Sciatic nerve (tissue), 2 donors: ENCODE data around the gene CCDC28B. TPM values are rescaled to one million over a fixed set of nuclear protein-coding genes. Genes with fewer than 3 reads are reported as not detected.

Experiments used
- ATAC-seq: fragments of 200-7000 bp; cut with Tn5 transposase; one replicate; pipeline ENCODE4 v1.9.1; 2020; ENCODE audit warnings: mild to moderate bottlenecking, moderate library complexity
- DNase-seq: peaks from one replicate; pipeline ENCODE4 v3.0.0-alpha.2; 2020; ENCODE audit warnings: low spot score
- intact Hi-C: fragments of 100-400 bp; cut with DNase I; formaldehyde crosslinking; loops from one replicate; pipeline ENCODE4 v1.14.2; 2022
- total RNA-seq: library from RNA; stranded (reverse); fragmentation: NEBNext Ultra II Directional; extraction: Animal tissue kit (Norgen Biotek cat#: 25700); gene quantifications from one replicate; pipeline ENCODE4 v1.2.1, GENCODE V29; 2021
- donor health status: DM: no; HTN: no; CAD: no.
- donor health status: DM: no; HTN: no; CAD: no.

Gene CCDC28B
- total RNA-seq, 1 donor from 2014 or later = 3.7 TPM

DNA sequence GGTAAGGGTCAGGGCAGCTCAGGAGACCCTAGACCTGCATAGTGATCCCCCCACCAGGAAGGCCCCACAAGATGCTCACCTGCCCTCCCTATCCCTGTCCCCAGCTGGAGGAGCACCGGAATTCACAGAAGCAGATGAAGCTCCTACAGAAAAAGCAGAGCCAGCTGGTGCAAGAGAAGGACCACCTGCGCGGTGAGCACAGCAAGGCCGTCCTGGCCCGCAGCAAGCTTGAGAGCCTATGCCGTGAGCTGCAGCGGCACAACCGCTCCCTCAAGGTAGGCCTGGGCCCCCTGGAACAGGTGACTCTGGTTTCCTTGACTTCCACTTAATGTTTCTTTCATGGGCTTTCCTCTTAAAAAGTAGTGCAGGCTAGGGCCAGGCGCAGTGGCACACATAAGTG lies 12.5 kb upstream of the CCDC28B start:
- intact Hi-C loops = no loop called here
- DNase-seq (no peak), ATAC-seq (no peak)

DNA sequence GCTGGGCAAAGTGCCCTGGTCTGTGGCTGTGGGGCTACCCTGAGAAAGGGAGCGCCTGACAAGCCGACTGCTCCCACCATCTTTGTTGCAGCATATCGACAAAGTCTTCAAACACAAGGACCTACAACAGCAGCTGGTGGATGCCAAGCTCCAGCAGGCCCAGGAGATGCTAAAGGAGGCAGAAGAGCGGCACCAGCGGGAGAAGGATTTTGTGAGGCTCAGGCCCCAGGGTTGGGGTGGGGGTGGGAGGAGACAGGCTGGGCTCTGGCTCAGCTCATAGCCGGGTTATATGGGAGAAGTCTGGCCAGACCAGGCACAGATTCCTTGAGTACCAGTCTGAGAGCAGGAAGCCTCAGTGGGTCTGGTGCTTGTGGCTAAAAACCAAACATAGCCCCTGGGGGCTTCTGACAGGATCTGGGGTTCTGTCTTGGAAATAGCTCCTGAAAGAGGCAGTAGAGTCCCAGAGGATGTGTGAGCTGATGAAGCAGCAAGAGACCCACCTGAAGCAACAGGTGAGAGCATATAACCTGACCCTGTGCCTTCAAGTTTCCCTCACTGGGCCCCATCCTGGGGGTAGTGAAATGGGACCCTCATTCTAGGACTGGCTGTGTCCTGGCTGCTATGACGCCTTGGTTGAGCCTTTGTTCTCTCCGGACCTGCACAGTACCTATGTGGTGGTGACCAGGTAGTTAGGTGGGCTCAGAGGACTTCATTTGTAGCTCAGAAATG lies 8.0 kb upstream of the CCDC28B start:
- ATAC-seq (no peak), DNase-seq (no peak)
- intact Hi-C loops = no loop called here

DNA sequence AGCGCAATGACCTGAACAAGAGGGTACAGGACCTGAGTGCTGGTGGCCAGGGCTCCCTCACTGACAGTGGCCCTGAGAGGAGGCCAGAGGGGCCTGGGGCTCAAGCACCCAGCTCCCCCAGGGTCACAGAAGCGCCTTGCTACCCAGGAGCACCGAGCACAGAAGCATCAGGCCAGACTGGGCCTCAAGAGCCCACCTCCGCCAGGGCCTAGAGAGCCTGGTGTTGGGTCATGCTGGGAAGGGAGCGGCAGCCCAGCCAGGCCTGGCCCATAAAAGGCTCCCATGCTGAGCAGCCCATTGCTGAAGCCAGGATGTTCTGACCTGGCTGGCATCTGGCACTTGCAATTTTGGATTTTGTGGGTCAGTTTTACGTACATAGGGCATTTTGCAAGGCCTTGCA lies 5.4 kb upstream of the CCDC28B start:
- intact Hi-C loops = no loop called here
- DNase-seq = no peak
- no peak for ATAC-seq

DNA sequence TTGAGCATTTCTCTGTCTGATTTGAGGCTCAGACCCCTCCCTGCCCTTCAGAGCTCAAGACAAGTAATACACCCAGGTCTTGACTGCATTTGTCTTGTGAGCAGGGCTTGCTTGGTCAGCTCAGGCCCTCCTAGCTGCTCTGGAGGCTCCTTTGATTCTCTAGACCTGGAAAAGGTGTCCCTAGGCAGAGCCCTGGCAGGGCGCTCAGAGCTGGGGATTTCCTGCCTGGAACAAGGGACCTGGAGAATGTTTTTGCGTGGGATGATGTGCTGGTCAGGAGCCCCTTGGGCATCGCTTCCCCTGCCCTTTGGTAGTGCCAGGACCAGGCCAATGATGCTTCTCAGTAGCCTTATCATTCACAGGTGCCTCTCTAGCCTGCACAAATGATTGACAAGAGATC lies 4.9 kb upstream of the CCDC28B start:
- intact Hi-C loops = no loop called here
- DNase-seq = no peak
- no peak for ATAC-seq

DNA sequence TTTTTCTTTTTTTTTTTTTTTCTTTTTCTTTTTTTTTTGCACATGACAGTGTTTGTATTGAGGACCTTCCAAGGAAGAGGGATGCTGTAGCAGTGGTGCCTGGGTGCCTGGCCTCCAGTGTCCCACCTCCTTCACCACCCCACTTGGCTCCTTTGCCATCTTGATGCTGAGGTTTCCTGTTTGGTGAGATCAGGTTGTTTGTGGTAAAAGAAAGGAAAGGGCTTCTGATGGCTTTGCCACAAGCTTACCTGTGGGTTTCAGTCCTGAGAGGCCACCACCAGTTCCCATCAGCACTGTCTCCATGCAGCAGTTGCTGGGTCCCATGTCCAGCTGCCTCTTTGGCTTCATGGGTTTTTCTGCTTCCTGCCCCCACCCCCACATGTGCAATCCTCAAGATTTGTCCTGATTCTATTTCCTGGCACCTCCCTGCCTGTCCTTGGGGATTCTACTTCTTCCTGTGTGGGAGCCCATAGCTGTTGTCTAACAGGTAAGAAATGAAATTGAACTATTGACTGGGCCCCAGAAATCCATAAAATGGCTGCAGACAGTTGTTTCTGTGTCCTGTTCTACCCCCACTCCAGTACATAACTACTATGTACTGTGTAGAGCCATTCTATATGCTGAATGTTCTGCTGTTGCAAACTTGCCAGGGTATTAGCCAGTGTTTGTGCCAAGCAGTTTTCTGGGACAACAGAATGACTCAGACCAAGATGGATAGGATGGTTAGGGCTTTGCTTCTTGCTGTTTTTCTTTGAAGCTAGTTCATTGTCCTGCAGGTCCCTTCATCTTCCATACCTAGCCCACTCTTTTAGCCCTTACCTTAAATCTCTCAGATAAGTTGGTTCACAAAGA lies 4.2 kb upstream of the CCDC28B start:
- intact Hi-C loops = no loop called here
- no peak for DNase-seq
- no peak for ATAC-seq

DNA sequence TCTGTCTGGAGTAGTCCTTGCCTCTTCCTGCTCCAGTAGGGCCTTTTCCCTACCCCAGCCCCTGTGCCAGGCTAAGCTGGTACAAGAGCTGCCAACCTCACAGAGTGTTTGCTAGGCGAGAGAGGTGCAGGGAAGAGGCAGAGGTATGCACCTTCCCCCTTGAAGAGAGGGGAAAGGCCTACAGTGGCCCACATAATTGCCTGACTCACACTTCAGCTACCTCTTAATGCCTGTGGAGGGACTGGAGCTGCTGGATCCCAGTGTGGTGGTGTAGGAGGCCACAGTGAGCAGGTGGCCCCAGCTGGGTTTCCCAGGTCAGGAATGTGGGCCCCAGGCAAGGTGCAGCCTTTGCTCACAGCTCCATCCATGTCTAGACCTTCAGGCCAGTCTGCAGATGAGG lies 3.3 kb upstream of the CCDC28B start:
- DNase-seq (no peak), ATAC-seq (no peak)
- intact Hi-C loops = no loop called here

DNA sequence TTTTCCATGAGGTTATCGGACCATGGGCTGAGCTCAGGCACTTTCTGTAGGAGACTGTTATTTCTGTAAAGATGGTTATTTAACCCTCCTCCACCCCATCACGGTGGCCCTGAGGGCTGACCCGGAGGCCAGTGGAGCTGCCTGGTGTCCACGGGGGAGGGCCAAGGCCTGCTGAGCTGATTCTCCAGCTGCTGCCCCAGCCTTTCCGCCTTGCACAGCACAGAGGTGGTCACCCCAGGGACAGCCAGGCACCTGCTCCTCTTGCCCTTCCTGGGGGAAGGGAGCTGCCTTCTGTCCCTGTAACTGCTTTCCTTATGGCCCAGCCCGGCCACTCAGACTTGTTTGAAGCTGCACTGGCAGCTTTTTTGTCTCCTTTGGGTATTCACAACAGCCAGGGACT lies 2.6 kb upstream of the CCDC28B start:
- ATAC-seq (no peak), DNase-seq (no peak)
- intact Hi-C loops = no loop called here

DNA sequence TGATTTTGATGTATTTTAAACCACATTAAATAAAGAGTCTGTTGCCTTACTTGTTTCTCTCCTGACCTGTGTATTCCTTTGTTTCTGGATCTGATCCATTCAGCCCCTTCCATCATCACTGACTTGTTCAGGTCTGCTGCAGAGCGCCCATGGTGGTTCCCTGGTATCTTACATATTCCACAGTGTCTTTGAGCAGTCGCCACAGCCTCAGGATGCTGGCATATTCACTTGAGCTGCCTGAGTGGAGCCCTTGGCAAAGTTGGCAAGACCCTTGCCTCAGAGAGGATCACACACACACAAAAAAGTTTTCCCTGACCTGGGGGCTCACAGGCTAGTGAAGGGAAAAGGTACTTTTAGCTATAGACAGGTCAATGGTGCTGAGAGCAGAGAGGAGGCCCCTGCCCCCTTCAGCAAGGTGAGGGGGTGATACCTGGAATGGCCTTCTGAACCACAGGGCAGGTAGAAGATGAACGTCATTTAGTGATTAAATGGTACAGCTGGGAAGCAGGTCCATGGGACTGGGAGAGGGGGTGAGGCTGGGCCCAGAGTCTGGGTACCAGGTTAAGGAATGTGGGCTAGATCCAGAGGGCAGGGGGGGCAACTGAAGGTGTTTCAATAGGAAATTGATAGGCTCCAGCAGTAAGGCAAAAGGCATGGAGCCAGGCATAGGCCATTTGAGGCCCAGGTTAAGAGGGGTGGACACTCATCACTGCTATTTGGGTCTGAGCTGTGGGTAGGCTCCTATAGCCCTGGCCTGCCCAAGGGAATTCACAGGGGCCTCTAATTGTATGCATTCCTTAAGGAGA lies 2.0 kb upstream of the CCDC28B start:
- intact Hi-C loops = no loop called here
- no peak for DNase-seq
- no peak for ATAC-seq

DNA sequence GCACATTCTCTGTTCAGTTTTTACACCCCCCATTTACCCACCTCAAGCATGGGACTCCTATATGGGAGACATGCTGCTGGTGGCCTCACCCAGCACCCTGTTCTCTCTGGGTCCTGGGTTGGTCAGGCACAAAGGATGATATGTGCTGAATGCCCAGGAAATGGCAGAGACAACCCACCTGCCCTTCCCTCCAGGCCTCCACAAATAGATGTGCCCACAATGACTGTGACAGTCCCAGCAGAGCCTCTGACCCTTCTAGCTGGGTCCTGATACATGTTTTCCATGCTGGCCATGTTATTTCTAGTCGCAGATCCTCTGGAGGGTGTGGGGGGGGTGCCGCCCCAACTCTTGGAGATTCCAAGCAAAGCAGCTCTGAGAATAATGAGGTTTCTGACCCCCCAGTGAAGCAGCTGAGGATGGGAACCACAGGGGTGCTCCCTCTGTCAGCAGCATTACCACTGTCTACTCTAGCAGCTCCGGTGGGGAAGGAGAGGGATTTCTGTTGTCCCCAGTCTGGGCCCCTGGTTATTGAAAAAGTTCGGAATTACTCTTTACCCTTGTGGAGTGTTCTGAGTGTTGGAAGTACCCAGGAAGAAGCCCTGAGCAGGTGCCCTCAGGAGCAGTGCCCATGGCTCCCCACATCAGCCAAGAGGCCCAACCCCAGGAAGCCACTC lies 1.2 kb upstream of the CCDC28B start:
- intact Hi-C loops = no loop called here
- no peak for ATAC-seq

DNA sequence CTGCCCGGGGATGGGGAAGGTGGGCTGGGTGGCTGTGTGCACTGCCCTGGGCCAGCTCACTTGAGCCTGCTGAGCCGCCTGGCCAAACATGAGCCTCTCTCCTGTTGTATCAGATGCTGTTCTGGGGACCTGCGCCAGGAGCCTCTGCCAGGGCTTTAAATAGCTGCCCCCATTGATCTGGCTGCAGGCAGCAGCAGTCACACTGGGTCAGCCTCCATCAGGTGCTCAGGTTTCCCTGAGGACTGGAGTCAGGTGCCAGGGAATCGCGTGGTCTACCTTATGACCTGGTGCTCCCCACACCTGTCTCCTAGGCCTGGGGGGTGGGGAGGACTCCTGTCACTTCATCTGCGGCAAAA lies 700 bp upstream of the CCDC28B start:
- intact Hi-C loops = no loop called here
- ATAC-seq = peak; percentile 4
- DNase-seq = no peak

More for the DNA sequence above, 1.2 kb upstream of the CCDC28B start:
- DNase-seq = no peak

DNA sequence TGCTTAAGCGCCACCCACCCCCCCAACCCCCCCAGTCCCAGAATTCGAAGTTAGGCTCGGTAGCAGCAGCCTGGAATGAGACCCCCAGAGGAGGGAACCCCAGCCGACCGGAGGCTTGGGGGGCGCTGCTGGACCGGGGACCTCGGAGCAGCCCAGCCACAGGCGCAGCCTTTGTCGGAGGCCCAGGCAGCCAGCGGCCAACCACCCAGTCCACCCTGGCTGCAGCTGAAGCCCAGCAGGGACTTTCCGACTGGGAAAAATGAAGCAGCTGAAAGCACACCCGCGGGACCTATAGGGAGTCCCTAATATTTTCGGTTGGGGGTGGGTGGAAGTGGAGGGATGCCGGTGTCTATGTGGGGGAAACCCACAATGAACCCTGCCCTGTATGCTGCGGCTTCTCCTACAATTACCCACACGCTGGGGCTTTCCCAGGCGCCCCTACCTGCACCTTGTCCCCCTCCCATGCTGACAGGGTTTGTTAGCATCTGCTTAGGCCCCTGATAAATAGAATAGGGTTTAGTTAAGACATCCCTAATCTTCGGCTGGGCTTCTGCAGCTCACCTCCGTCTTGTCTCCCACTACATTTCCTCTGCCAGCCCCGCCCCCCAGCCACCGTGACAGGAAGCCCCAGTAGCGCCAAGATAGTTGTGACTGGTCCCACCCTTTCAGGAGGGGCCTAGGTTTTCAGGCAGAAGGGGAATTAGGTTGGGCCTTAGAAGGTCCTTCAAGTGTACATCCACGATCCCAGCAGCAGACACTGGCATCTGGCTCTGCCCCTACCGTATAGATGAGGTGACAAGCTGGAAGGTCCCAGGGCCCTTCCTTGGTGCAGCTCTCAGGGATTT lies 838 bp downstream of the CCDC28B start:
- ATAC-seq (peak; percentile 51), DNase-seq (peak; percentile 85)
- intact Hi-C loops = no loop called here

DNA sequence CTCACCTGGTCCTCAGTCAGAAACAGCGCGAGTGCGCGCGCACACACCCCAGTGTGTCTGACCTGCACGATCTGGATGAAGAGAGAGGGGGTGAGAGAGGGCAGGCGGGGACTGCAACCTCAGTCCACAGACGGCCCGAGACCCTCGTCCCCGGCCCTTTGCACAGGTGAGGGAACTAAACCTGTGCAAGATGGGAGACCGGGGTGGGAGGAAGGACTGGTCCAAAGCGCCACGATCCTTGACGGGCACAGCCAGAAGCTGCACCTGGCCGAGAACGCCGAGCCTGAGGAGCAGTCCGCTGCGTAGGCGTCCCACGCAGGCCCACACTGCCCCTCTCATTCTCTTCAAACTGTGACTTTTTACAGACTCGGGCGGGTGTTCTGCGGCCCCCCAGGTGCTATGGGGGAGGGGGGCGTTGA lies 4.6 kb downstream of the CCDC28B start:
- ATAC-seq (no peak), DNase-seq (no peak)
- intact Hi-C loops = no loop called here

DNA sequence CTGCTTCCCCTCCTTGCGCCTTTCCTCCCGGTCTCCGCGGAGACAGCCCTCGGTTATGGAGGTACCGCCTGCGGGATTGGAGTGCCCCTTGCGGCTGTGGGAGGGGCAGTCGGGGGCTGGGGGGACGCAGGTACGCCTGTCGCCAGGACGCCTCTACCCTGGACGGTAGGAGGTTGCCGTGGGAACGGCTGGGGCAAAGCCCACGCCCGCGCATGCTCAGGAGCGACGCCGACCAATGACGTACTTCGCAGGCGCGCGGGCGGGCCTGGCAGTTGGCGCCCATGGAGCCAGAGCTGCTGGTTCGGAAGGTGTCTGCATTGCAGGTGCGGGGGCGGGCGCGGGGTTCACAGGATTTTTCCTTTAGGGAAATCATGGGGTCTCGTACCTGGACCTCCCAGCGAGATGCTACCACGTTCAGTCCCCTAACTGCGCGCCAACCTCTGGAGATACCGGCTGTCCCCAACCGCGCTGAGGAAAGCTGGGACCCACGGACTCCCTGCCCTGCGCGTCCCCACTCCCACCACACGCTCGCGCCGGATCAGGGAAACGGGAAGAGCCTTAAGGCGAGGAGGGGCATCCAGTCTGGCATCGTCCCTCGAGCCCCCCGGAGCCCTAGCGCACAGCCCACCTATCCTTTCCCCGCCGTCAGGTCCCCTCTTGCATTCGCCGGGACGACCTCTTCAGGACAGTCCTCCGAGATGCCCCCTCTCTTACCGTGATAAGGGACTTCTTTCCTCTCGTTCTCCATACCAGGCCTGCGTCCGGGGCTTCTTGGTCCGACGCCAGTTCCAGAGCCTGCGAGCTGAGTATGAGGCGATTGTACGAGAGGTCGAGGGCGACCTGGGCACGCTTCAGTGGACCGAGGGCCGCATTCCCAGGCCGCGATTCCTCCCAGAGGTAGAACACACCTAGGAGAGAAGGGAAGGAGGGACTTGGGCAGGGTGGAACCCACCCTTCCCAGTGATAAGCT lies 5.3 kb downstream of the CCDC28B start, which contains the start of gene IQCC:
Gene IQCC, plus strand, starts transcription at position 271 of the 970 bp plus-strand sequence. Its CDS starts 11 bp downstream, at position 282.
- peak; percentile 93 for DNase-seq
- ATAC-seq = peak; percentile 90
- intact Hi-C loops = no loop called here

DNA sequence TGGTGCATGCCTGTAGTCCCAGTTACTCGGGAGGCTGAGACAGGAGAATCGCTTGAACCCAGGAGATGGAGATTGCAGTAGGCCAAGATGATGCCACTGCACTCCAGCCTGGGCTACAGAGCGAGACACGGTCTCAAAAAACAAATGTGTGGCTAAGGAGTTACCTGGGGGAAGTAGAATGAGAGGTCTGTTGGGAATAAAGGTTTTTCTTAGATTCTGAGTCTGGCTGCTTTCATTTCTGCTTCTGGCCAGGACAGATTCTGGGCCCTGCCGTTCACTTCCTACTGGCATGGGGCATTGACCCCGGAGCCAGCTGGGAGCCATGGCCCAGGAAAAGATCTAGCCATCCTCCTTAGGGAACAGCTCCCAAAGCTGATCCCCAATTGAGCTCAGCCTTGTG lies 8.1 kb downstream of the CCDC28B start:
- no peak for ATAC-seq

DNA sequence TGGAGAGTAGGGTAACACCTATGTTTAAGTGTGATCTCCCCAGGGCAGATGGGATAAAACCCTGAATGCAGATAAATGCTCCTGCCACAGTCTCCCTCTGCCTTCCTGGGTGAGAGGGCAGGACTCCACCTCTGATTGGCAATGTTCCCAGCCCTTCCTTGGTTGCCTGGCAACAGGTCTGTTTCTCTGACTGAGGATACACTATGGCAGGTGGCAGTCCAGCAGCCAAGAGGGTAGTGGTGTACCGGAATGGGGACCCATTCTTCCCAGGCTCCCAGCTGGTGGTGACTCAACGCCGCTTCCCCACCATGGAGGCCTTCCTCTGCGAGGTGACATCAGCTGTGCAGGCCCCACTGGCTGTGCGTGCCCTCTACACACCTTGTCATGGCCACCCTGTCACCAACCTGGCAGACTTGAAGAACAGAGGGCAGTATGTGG lies 8.5 kb downstream of the CCDC28B start, which contains the start of gene DCDC2B:
Gene DCDC2B, plus strand, starts transcription at position 199 of the 438 bp plus-strand sequence. Its CDS starts 5 bp downstream, at position 204.
- ATAC-seq (no peak), DNase-seq (no peak)
- intact Hi-C loops = no loop called here

More for the DNA sequence above, 8.1 kb downstream of the CCDC28B start:
- intact Hi-C loops = no loop called here
- DNase-seq = no peak

DNA sequence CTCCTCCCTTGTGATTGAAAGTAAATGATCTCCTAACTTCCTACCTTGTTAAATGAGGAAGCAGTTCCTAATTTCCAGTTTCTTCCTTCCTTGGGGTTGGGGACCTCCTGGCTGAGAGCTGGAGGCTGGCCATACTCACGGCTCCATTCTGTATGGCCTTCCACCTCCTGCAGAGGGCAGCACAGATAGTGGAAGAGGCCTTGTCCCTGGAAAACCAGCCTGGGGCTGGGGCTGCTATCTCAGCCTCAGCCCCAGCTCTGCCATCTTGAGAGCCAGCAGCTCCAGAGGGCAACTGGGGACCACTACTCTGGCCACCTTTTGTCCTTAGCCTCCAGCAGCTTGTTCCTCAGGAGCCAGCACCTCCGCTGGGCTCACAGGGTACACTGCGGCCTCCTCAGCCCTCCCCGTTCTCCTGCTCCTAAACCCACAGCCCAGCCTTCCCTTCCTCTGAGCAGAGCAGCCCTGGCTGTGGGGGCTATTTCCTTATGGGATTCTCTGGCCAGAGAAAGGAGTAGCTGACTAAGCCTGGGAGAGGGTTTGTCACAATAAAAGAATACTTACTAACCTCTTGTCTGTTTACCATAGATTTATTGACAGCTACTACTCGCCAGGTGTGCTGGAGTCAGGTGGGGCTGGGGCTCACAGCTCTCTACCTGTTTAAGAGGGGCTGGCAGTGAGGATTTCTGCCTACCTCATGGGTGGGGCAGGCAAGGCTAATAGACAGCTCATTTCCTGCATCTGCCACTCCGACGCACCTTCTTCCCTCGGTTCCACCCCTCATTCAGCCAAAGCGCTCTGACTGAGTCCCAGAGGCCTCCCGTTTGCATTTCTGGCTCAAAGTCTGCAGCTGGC lies 15.5 kb downstream of the CCDC28B start:
- intact Hi-C loops = no loop called here
- DNase-seq (no peak), ATAC-seq (peak; percentile 66)
